ENCODE data around the gene PKD1L1.

Gene PKD1L1

DNA sequence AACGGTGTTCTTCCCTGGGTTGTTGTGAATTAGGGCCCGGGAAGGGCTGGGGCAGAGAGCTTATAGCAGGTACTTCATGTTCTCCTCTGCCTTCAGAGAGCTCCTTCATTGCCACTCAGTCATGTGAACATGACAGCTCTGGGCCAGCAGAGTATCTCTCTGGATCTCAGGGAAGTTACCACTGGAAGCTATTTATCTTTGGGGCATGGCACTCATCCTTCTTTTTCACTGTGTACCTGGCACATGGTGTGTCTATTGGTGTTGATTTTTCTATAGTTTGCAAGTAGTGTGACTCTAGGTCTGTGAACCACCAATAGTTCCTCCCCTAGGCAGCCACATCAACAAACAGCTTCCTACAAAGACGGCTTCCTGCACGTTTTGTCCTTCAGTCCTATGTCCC is 156.6 kb downstream of the PKD1L1 start:
- Histone ChIP-seq H3K9me3 (ENCODE audit: control insufficient read depth, insufficient read depth, low read length) (no peaks in the 10 kb centered on the region), H3K4me1 (ENCODE audit: insufficient read depth, low read length) (peaks cover 6% of the 10 kb centered on the region), H3K36me3 (ENCODE audit: insufficient read depth, low read length) (no peaks in the 10 kb centered on the region), H3K9ac (ENCODE audit: low read depth, low read length) (no peak overlapping the region)

DNA sequence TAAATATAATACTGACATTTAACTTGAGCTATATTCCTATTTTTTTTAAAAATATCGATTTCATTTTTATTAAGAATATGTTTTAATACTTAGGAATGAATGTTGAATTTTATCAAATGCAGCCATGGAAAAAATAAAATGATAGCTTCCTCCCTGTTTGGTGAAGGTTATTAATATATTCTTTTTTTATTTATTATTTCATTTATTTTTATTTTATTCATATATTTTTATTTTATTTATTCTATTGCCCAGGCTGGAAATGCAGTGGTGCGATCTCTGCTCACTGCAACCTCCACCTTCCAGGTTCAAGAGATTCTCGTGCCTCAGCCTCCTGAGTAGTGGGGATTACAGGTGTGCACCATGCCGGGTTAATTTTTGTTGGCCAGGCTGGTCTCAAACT is 160.2 kb downstream of the PKD1L1 start:
- Histone ChIP-seq H3K36me3 (ENCODE audit: insufficient read depth, low read length) (no peaks in the 10 kb centered on the region), H3K9ac (ENCODE audit: low read depth, low read length) (no peak overlapping the region), H3K4me1 (ENCODE audit: insufficient read depth, low read length) (peaks cover 29% of the 10 kb centered on the region), H3K9me3 (ENCODE audit: control insufficient read depth, insufficient read depth, low read length) (no peaks in the 10 kb centered on the region)

DNA sequence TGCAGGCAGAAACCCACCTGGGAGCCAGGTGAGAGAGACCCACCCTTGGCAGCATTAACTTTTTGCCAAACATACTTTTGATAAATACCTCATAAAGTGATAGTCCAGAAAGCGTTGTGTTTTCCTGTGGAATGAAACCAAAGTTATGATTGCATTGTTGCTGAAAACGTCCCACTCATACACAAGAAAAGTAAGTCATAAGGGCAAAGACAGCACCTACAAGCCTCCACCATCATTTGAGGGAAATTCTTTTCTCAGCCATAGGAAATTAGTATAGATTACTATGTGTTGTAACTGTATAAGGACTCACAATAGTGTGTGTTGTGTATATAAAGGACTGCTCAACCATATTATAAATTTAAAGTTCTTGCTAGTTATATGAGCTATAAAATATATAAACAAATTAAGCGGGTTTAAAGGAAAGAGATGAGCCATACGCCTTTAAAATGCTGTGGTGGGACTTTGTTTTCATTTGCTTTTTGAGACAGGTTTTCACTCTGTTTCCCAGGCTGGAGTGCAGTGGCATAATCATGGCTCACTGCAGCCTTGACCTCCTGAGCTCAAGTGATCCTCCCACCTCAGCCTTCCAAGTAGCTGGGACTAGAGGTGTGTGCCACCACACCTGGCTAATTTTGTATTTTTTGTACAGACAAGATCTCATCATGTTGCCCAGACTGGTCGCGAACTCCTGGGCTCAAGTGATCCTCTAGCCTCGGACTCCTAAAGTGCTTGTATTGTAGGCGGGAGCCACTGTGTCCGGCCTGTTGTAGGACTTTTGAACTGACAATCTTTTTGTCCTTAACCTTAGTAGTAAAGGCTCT is 160.8 kb downstream of the PKD1L1 start:
- Histone ChIP-seq H3K9ac (ENCODE audit: low read depth, low read length) (no peak overlapping the region), H3K4me1 (ENCODE audit: insufficient read depth, low read length) (peaks cover 29% of the 10 kb centered on the region), H3K36me3 (ENCODE audit: insufficient read depth, low read length) (no peaks in the 10 kb centered on the region), H3K9me3 (ENCODE audit: control insufficient read depth, insufficient read depth, low read length) (no peaks in the 10 kb centered on the region)

DNA sequence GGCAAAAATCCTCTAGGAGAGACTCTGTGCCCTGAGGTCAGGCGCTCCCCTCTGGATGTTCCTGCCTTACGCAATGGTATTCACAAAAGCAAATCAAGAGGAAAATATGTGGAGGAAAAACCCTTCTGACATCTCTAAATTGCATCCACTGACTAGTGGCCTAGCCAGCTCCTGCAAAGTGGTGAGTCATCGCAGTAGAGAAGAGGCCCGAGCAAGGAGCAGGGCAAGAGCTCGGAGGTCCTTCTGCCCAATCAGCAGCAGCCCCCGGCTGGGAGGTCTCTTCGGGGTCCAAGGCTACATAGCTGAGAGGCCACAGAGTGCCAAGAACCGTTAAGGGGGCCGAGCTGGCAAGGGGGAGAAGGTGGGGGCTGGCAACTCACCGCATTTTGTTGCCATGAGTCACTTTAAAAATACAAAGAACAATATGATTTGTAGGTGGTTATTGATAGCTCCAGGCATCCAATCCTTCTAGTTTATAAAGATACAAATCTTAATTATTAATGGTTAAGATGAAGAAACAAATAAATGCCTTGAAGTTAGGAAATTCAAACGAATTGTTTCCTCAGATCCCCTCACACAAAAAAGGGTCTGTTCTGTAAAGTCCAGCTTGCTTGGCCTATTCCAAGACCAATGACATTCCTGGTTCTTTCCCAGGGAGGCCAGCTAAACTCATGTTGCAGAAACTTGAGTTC is 161.6 kb downstream of the PKD1L1 start:
- peaks cover 29% of the 10 kb centered on the region for H3K4me1 ChIP-seq (ENCODE audit: insufficient read depth, low read length)
- no peak overlapping the region for H3K9ac ChIP-seq (ENCODE audit: low read depth, low read length)
- no peaks in the 10 kb centered on the region for H3K36me3 ChIP-seq (ENCODE audit: insufficient read depth, low read length)
- no peaks in the 10 kb centered on the region for H3K9me3 ChIP-seq (ENCODE audit: control insufficient read depth, insufficient read depth, low read length)

DNA sequence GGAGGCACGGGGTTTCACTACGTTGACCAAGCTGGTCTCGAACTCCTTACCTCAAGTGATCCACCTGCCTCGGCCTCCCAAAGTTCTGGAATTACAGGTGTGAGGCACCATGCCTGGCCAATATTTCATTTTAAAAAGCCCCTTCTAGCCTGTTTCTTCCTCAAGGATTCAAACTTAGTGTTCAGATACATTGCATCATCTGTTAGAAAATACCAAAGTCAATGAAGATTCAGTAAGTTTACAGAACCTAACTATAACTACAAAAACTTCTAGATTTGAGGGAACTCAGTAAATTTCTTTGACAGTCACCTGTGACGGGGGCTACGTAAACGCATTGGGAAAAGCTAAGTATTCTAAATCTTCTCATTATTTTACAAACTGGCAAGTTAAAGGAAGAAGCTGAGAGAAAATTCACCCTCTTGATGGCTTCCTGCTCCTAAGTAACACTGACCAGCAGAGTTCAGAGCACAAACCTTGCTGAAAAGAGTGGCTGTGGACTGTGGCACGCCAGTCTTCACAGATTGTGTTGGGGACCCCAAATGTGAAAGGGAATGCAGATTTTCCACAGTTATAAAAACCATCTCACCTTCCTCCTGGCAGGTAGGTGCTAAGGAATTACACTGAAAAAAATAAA is 162.2 kb downstream of the PKD1L1 start:
- H3K4me1 ChIP-seq (ENCODE audit: insufficient read depth, low read length): peaks cover 29% of the 10 kb centered on the region
- H3K36me3 ChIP-seq (ENCODE audit: insufficient read depth, low read length): no peaks in the 10 kb centered on the region
- H3K9ac ChIP-seq (ENCODE audit: low read depth, low read length): no peak overlapping the region
- H3K9me3 ChIP-seq (ENCODE audit: control insufficient read depth, insufficient read depth, low read length): no peaks in the 10 kb centered on the region

DNA sequence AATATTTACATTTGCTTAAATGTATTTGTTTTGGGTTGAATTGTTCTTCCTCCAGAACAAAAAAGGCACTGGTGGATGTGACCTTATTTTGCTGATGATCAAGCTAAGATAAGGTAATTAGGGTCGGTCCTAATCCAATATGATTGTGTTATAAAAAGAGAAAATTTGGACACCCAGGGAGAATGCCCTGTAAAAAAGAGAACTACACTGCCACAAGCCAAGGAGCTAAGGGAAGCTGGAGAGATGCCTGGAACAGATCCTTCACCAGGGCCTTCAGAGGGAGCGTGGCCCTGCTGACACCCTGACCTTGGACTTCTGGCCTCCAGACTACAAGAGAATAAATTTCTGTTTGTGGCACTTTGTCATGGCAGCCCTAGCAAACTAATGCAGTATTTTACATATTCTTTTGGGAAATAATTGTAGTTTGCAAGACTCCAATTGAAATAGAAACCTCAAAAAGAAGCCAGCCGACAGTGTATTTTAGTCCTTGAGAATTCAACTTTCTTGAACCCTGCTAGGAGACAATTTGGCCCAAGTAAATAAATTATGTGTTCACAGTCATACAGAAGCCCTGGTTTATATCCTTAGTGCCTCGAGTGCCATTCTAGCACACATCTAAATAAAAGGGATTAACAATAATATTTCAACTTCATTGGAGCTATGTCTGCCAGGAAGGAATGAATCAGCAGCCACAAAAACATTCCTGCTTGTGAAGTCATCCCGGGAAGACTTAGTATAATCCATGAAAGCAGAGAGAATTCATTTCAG is 164.6 kb downstream of the PKD1L1 start:
- Histone ChIP-seq H3K36me3 (ENCODE audit: insufficient read depth, low read length) (no peaks in the 10 kb centered on the region), H3K9ac (ENCODE audit: low read depth, low read length) (no peak overlapping the region), H3K4me1 (ENCODE audit: insufficient read depth, low read length) (peaks cover 29% of the 10 kb centered on the region), H3K9me3 (ENCODE audit: control insufficient read depth, insufficient read depth, low read length) (no peaks in the 10 kb centered on the region)

DNA sequence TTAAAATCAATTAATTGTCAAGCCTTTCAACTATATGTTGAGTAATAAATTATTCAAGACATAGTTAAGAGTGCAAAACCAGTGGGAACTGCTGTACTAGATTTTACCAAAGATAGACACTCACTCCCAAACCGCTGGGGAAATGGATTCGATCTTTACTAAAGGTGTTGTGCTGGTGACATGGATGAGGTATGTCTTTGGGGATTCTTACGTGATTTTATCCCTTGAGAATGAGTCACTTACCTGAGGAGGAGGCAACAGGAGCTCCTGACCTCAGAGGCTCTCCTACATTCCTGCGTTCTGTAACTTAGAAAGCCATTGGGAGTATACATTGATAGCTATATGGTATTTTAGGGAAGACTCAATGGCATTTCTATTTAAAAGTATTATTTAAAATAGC is 165.5 kb downstream of the PKD1L1 start:
- Histone ChIP-seq H3K36me3 (ENCODE audit: insufficient read depth, low read length) (no peaks in the 10 kb centered on the region), H3K9me3 (ENCODE audit: control insufficient read depth, insufficient read depth, low read length) (no peaks in the 10 kb centered on the region; the same call in 1 of the 2 replicates), H3K9ac (ENCODE audit: low read depth, low read length) (no peak overlapping the region), H3K4me1 (ENCODE audit: insufficient read depth, low read length) (peaks cover 29% of the 10 kb centered on the region)

DNA sequence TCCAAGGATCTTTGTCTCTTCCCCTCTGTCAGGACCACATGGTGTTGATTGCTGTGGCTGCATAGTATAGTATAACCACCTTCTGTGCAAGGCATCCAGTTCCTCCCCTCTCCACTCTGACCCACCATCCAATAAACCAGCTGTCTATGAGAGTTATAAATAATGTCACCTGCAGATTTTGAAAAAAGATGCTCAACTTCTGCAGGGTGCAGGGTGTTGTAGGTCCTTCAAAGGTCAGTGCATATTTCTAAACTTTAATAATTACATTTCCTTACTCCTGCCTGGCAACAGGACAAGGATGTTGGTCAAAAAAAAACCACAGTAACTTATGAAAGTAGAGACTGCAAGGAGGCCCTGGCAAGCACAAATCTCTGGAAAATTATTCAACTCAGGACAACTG is 166.2 kb downstream of the PKD1L1 start:
- Histone ChIP-seq H3K4me1 (ENCODE audit: insufficient read depth, low read length) (peaks cover 25% of the 10 kb centered on the region), H3K9me3 (ENCODE audit: control insufficient read depth, insufficient read depth, low read length) (no peaks in the 10 kb centered on the region; the same call in 1 of the 2 replicates), H3K9ac (ENCODE audit: low read depth, low read length) (no peak overlapping the region), H3K36me3 (ENCODE audit: insufficient read depth, low read length) (no peaks in the 10 kb centered on the region)

DNA sequence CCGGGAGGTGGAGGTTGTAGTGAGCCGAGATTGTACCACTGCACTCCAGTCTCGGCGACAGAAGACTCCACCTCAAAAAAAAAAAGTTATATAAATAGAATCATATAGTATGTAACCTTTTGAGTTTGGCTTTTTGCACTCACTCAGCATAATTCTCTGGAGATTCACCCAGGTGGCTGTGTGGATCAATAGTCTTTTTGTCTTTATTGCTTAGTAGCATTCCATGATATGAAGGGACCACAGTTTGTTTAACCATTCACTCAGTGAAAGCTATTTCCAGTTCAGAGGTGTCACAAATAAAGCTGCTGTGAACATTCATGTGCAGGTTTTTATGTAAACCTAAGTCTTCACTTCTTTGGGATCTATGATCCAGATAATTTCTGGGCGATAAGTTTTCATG is 167.7 kb downstream of the PKD1L1 start:
- H3K4me1 ChIP-seq (ENCODE audit: insufficient read depth, low read length): peaks cover 16% of the 10 kb centered on the region
- H3K36me3 ChIP-seq (ENCODE audit: insufficient read depth, low read length): no peaks in the 10 kb centered on the region
- H3K9ac ChIP-seq (ENCODE audit: low read depth, low read length): no peak overlapping the region
- no peaks in the 10 kb centered on the region; the same call in 1 of the 2 replicates for H3K9me3 ChIP-seq (ENCODE audit: control insufficient read depth, insufficient read depth, low read length)

DNA sequence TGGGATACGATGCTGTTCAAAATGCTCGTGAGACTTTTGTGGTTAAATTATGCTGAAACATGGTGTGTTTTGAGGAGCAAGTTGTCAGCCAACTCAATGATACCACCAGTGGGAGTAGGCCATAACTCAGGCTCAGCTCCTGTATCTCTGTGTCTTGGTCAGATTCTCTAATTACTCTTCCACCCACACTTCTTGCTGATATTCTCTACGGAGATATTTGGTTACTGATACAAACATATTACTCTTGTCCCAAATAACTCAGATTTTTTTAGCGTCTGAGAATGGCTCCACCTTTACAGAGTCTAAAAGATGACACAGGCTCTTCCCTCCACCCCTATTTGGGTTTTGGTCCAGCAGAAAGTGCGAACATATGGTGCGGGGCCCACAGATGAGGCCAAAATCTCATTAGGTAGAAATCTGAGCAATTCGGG is 168.9 kb downstream of the PKD1L1 start:
- no peak overlapping the region for H3K9ac ChIP-seq (ENCODE audit: low read depth, low read length)
- H3K36me3 ChIP-seq (ENCODE audit: insufficient read depth, low read length): no peaks in the 10 kb centered on the region
- H3K9me3 ChIP-seq (ENCODE audit: control insufficient read depth, insufficient read depth, low read length): no peaks in the 10 kb centered on the region; the same call in 1 of the 2 replicates
- peaks cover 7% of the 10 kb centered on the region; the same call in 1 of the 2 replicates for H3K4me1 ChIP-seq (ENCODE audit: insufficient read depth, low read length)

DNA sequence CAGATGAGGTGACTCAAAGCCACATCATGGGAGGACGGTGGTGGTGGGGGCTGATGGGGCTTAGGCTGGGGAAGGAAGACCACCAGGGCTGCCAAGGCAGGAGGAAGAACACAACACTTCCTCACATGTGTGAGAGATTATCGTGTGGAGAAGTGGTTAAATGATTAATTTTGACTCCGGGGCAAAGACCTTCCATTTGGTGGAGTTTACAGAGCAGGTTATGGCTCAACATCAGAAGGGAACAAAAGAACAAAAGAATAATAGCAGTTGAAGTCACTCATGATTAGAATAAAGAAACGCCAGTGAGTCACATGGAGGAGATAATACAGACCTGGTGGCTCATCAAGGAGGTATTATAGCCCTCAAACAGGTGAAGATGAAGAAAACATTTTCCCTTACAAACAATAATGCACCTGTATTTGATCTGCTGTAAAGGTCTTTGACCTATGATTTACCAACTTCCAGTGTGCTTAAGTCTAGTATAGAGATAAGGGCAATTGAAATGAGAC is 170.1 kb downstream of the PKD1L1 start:
- H3K9me3 ChIP-seq (ENCODE audit: control insufficient read depth, insufficient read depth, low read length): no peaks in the 10 kb centered on the region; the same call in 1 of the 2 replicates
- H3K36me3 ChIP-seq (ENCODE audit: insufficient read depth, low read length): no peaks in the 10 kb centered on the region

DNA sequence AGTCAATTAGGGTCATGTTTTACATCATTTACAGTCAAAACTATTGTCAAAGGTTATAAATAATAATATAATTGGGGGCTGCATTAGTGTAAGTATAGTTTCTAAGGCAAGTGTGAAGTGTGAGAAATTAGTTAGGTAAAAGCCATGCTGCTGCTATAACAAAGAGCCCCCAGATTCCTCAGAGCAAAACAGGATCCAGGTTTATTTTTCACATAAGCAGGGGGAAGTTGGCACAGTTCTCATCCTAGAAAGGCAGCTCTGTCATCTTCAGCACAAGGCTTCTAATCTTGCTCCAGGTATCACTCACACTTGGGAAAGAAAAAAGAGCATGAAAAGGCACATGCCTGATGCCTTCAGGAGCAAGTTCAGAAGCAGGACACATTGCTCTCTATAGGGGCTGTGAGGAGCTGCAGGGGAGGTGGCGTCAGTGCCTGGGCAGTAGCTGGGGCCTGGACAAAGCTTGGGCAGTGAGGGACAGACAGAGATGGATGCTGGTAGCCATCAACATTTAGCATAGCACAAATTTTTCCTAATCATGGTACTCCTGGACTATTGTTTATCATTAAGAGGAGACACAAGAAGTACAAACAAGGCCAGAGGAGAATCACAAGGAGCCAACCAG is 170.6 kb downstream of the PKD1L1 start:
- no peak overlapping the region for H3K9ac ChIP-seq (ENCODE audit: low read depth, low read length)
- 0 out of 2 replicates have a peak, but pooled peaks cover 3% of the 10 kb centered on the region for H3K4me1 ChIP-seq (ENCODE audit: insufficient read depth, low read length)
- no peaks in the 10 kb centered on the region; the same call in 1 of the 2 replicates for H3K9me3 ChIP-seq (ENCODE audit: control insufficient read depth, insufficient read depth, low read length)
- H3K36me3 ChIP-seq (ENCODE audit: insufficient read depth, low read length): no peaks in the 10 kb centered on the region

More for the DNA sequence above, 170.1 kb downstream of the PKD1L1 start:
- Histone ChIP-seq H3K9ac (ENCODE audit: low read depth, low read length) (no peak overlapping the region), H3K4me1 (ENCODE audit: insufficient read depth, low read length) (0 out of 2 replicates have a peak, but pooled peaks cover 3% of the 10 kb centered on the region)

DNA sequence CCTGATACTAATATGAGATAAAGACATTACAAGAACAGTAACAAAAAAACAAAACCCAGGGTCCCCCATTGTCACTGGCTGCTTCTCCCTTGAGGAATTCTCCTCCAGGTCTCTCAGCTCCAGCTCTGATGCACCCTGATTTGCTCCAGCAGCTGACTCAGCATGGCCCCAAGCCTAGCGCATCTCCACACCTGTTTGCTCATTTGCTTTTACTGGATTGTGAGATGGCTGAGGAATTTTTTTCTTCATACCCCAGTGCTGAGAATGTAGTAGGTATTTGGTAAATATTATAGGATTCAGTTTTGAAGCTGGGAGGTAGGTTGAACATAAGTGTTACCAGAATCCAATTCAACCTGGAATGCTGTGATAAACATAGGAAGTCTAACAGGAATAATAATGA is 171.9 kb downstream of the PKD1L1 start:
- H3K9me3 ChIP-seq (ENCODE audit: control insufficient read depth, insufficient read depth, low read length): no peaks in the 10 kb centered on the region; the same call in 1 of the 2 replicates
- H3K4me1 ChIP-seq (ENCODE audit: insufficient read depth, low read length): 0 out of 2 replicates have a peak, but pooled peaks cover 3% of the 10 kb centered on the region
- H3K9ac ChIP-seq (ENCODE audit: low read depth, low read length): no peak overlapping the region
- no peaks in the 10 kb centered on the region for H3K36me3 ChIP-seq (ENCODE audit: insufficient read depth, low read length)
